Activated CD4-positive, alpha-beta T cell treated with anti-CD3 and anti-CD28 coated beads, Interleukin-2, amount 10 ng/mL, durations not matched to agents 7 days and 5 days (primary cell): Measurements from ENCODE around the gene NRARP. TPM values are rescaled to one million over a fixed set of nuclear protein-coding genes. Genes with fewer than 3 reads are reported as not detected.
"Not testable (repeated sequence)": the region's sequence is repeated elsewhere in the genome, so short reads cannot be mapped to it uniquely, and the experiment has no call there.

Experiments
- CTCF ChIA-PET: fragments of 350-600 bp; sonication (Branson Sonifier 250); formaldehyde crosslinking; loops from one replicate; lab custom pipeline; 2021; ENCODE audit warnings: antibody characterized with exemption; lab: Charles Lee
- POLR2A ChIA-PET: fragments of 350-600 bp; sonication (Branson Sonifier 250); formaldehyde crosslinking; loops from one replicate; lab custom pipeline; 2021; ENCODE audit warnings: antibody characterized with exemption; lab: Charles Lee
- DNase-seq: peaks from one replicate; pipeline ENCODE4 v3.0.0-alpha.2; 2020
- H3K27ac Mint-ChIP-seq: one replicate; pipeline ENCODE4 v1.8.0; 2021; ENCODE audit warnings: mild to moderate bottlenecking, moderate library complexity, mixed read lengths
- H3K27me3 Mint-ChIP-seq: one replicate; pipeline ENCODE4 v1.8.0; 2021; ENCODE audit warnings: mixed read lengths
- H3K36me3 Mint-ChIP-seq: one replicate; pipeline ENCODE4 v1.8.0; 2021; ENCODE audit warnings: low read depth, mixed read lengths
- H3K4me1 Mint-ChIP-seq: one replicate; pipeline ENCODE4 v1.8.0; 2021; ENCODE audit warnings: mixed read lengths
- H3K4me3 Mint-ChIP-seq: one replicate; pipeline ENCODE4 v1.8.0; 2021; ENCODE audit warnings: mild to moderate bottlenecking, moderate library complexity, mixed read lengths
- H3K9me3 Mint-ChIP-seq: one replicate; pipeline ENCODE4 v1.8.0; 2021; ENCODE audit warnings: mixed read lengths
- total RNA-seq, 2 experiments: library from RNA; stranded (reverse); gene quantifications; one replicate each; pipeline ENCODE4 v1.2.3, GENCODE V29; 2021

The NRARP gene
- total RNA-seq, 2 experiments from 2014 or later = 0.32 to 0.44 TPM

GRCh38 chr9:137262909-137263285, 39.2 kb downstream of the NRARP start:
- Mint-ChIP-seq H3K9me3 (no peaks in the 10 kb centered on the region), H3K4me1 (peaks cover 8% of the 10 kb centered on the region), H3K27ac (no peak overlapping the region), H3K4me3 (no peak overlapping the region), H3K36me3 (peaks cover 18% of the 10 kb centered on the region), H3K27me3 (no peaks in the 10 kb centered on the region)
- DNase-seq = no peak
- ChIA-PET CTCF (no interaction called here), POLR2A (no interaction called here)

GRCh38 chr9:137262173-137262908, 39.7 kb downstream of the NRARP start:
- POLR2A ChIA-PET, CTCF ChIA-PET: not testable (repeated sequence)
- peaks cover 16% of the 10 kb centered on the region for H3K36me3 Mint-ChIP-seq

DNA sequence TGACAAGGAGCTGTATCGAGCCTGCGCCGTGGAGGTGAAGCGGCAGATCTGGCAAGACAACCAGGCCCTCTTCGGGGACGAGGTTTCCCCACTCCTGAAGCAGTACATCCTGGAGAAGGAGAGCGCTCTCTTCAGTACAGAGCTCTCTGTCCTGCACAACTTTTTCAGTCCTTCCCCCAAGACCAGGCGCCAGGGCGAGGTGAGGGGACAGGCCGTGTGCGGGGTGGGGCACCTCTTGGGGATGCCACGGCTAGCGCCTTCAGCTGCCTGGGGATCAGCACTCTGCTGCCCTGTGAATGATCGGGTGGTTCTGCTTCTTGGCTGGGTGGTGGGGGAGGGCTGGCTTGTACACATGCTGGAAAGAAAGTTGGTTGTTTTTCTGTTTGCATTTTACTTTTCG, 45.2 kb downstream of the NRARP start:
- Mint-ChIP-seq H3K27me3 (no peaks in the 10 kb centered on the region), H3K4me1 (peaks cover 20% of the 10 kb centered on the region), H3K36me3 (peaks cover 14% of the 10 kb centered on the region), H3K9me3 (no peaks in the 10 kb centered on the region), H3K4me3 (peak overlapping the region; percentile 90), H3K27ac (no peak overlapping the region)
- no peak for DNase-seq
- CTCF ChIA-PET = interaction anchor here (0.8 to 1.5 kb wide), 6 partner anchors 8 to 170 kb away, joined by 3 to 5 read pairs (median 4); partner anchors contain the start of gene MAN1B1
- POLR2A ChIA-PET = interaction anchor here (0.9 kb wide), 1 partner anchor 16 kb away, joined by 3 read pairs; the partner anchor contains the start of gene TUBB4B

More at GRCh38 chr9:137262173-137262908, 39.7 kb downstream of the NRARP start:
- not testable (repeated sequence) for H3K9me3 Mint-ChIP-seq, DNase-seq, H3K4me3 Mint-ChIP-seq, H3K27ac Mint-ChIP-seq, H3K27me3 Mint-ChIP-seq, H3K4me1 Mint-ChIP-seq

GRCh38 chr9:137256362-137256761, 45.7 kb downstream of the NRARP start:
- Mint-ChIP-seq H3K4me3 (peak overlapping the region; percentile 90), H3K36me3 (peaks cover 10% of the 10 kb centered on the region), H3K27ac (no peak overlapping the region), H3K4me1 (peaks cover 18% of the 10 kb centered on the region), H3K9me3 (no peaks in the 10 kb centered on the region), H3K27me3 (no peaks in the 10 kb centered on the region)
- ChIA-PET CTCF (interaction anchor here (0.8 to 2.0 kb wide), 8 partner anchors 8 to 213 kb away, joined by 3 to 5 read pairs (median 4); partner anchors contain the start of gene MAN1B1), POLR2A (interaction anchor here (0.9 kb wide), 1 partner anchor 15 kb away, joined by 3 read pairs; the partner anchor contains the start of gene TUBB4B)
- no peak for DNase-seq

GRCh38 chr9:137255448-137256114, 46.5 kb downstream of the NRARP start:
- ChIA-PET CTCF (interaction anchor here (0.8 to 2.7 kb wide), 13 partner anchors 9 to 214 kb away, joined by 3 to 20 read pairs (median 4); partner anchors contain the start of genes NRARP and TUBB4B), POLR2A (interaction anchor here (0.9 to 1.4 kb wide), 3 partner anchors 13 to 15 kb away, joined by 3 to 6 read pairs (median 4); partner anchors contain the start of gene TUBB4B)
- H3K9me3 Mint-ChIP-seq = no peaks in the 10 kb centered on the region
- peak; percentile 48 for DNase-seq
- peaks cover 10% of the 10 kb centered on the region for H3K36me3 Mint-ChIP-seq
- peak overlapping the region; percentile 87 for H3K27ac Mint-ChIP-seq
- no peaks in the 10 kb centered on the region for H3K27me3 Mint-ChIP-seq
- H3K4me1 Mint-ChIP-seq = peaks cover 18% of the 10 kb centered on the region
- peak overlapping the region; percentile 90 for H3K4me3 Mint-ChIP-seq

GRCh38 chr9:137254624-137255447, 47.2 kb downstream of the NRARP start, which contains the start of gene NELFB:
Gene NELFB (plus strand): TSS chr9:137255327.
- Mint-ChIP-seq H3K27ac (peak within 1 kb of the TSS; percentile 87), H3K27me3 (no peaks in the 10 kb centered on the region), H3K9me3 (no peaks in the 10 kb centered on the region), H3K4me3 (peak within 1 kb of the TSS; percentile 90), H3K4me1 (peaks cover 18% of the 10 kb centered on the region), H3K36me3 (peaks cover 10% of the 10 kb centered on the region)
- POLR2A ChIA-PET = interaction anchor here (1.0 to 1.4 kb wide), 2 partner anchors 13 to 14 kb away, joined by 4 to 6 read pairs; partner anchors contain the start of gene TUBB4B
- CTCF ChIA-PET = interaction anchor here (0.8 to 2.7 kb wide), 9 partner anchors 11 to 184 kb away, joined by 3 to 20 read pairs (median 4); partner anchors contain the start of genes NRARP, SAPCD2 and TUBB4B
- peak; percentile 93 for DNase-seq

DNA sequence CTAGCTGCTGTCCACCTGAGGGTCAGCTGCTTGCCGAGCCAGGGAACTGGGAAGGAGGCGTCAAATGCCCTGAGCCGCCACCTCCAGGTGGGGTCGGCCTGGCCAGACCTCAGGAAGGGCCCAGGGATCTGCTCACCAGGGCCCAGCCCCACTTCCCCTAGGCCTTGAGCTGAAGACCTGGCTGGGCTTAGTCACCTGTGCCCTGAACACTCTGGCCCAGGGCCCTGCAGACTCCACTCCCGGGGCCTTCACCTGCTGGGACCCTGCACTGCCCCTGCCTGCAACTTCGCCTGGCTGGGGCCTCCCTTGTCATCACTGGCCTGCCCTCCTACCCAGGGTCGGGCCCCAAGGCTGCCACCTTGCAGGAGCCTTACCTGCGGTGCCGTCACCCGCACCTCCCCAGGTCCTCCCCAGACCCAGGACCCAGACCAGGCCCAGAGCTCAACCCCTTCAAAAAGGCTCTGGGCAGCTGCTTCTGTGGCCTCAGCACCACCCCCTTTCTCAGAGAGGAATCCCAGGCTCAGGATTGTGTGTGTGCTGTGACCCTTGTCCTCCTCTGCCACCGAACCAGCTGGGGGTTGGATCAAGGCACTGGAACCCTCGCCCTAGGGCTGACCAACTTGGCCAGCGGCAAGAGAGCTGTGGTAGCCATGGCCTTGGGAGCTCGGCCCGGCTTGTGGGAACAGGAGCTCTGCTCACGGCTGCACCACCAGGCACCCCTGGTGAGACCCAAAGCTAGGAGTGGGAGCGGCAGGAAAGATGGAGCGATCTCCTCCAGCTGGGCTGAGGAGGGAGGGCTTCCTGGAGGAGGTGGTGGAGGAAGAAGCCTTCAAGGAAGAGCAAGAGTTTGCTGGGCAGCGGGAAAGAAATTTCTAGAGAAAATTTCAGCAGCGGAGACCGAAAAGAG, 48.1 kb downstream of the NRARP start:
- peak overlapping the region; percentile 81 for H3K27ac Mint-ChIP-seq
- ChIA-PET CTCF (interaction anchor here (0.9 to 2.7 kb wide), 8 partner anchors 10 to 183 kb away, joined by 3 to 20 read pairs (median 4); partner anchors contain the start of genes NRARP, SAPCD2 and TUBB4B), POLR2A (interaction anchor here (1.0 to 1.4 kb wide), 3 partner anchors 12 to 13 kb away, joined by 4 to 6 read pairs (median 5); partner anchors contain the start of gene TUBB4B)
- peaks cover 10% of the 10 kb centered on the region for H3K36me3 Mint-ChIP-seq
- peak overlapping the region; percentile 81 for H3K4me3 Mint-ChIP-seq
- no peak for DNase-seq
- no peaks in the 10 kb centered on the region for H3K27me3 Mint-ChIP-seq
- no peaks in the 10 kb centered on the region for H3K9me3 Mint-ChIP-seq
- H3K4me1 Mint-ChIP-seq = peaks cover 18% of the 10 kb centered on the region

DNA sequence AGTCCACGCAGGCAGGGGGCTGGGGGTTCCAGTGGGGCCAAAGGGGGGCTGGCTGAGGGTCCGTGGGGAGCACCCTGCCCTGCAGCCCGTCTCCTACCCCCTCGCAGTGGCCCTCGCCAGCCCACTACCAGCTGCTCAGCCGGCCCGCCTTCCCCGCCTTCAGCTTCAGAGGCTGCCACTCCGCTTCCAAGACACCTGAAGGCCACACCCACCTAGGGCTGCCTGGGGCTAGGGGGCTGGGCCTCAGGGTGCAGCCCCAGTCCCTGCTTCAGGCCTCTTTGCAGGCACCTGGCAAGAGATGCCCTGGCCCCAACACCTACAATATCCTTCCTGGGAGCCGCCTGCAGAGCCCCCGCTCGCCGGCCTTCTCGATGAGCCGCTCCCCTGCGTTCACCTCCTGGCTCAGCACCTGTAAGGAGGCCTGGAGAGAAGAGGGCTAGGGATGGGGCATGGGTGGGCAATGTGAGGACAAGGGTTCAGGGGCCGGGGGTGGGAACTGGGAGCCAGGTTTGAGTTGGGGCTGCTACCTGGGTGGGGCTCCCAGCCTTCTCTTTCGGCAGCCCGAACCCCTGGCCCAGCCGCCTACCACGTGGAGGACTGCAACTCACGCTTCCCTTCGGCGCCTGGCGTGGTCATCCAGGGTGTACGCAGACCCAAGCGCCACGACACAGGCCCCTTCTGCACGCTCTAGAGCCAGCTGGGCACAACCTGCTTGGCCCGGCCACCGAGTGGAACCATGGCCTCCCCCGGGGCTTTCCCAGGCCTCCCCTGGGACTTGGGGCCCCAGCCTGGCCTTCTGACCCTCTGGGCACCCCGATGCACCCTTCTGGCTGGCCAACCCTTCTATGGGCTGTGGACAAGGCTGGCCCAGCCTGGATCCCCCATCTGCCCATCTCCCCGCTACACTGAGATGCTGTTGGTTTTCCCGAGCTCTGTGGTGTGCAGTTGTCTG, 49.2 kb downstream of the NRARP start:
- CTCF ChIA-PET = interaction anchor here (2.2 to 2.7 kb wide), 2 partner anchors 9 to 13 kb away, joined by 19 to 20 read pairs; partner anchors contain the start of gene TUBB4B
- H3K4me3 Mint-ChIP-seq = no peak overlapping the region
- no peaks in the 10 kb centered on the region for H3K27me3 Mint-ChIP-seq
- POLR2A ChIA-PET = interaction anchor here (1.1 kb wide), 1 partner anchor 12 kb away, joined by 5 read pairs; the partner anchor contains the start of gene TUBB4B
- H3K27ac Mint-ChIP-seq = no peak overlapping the region
- DNase-seq = no peak
- H3K9me3 Mint-ChIP-seq = no peaks in the 10 kb centered on the region
- H3K4me1 Mint-ChIP-seq = peaks cover 18% of the 10 kb centered on the region
- H3K36me3 Mint-ChIP-seq = peaks cover 10% of the 10 kb centered on the region

DNA sequence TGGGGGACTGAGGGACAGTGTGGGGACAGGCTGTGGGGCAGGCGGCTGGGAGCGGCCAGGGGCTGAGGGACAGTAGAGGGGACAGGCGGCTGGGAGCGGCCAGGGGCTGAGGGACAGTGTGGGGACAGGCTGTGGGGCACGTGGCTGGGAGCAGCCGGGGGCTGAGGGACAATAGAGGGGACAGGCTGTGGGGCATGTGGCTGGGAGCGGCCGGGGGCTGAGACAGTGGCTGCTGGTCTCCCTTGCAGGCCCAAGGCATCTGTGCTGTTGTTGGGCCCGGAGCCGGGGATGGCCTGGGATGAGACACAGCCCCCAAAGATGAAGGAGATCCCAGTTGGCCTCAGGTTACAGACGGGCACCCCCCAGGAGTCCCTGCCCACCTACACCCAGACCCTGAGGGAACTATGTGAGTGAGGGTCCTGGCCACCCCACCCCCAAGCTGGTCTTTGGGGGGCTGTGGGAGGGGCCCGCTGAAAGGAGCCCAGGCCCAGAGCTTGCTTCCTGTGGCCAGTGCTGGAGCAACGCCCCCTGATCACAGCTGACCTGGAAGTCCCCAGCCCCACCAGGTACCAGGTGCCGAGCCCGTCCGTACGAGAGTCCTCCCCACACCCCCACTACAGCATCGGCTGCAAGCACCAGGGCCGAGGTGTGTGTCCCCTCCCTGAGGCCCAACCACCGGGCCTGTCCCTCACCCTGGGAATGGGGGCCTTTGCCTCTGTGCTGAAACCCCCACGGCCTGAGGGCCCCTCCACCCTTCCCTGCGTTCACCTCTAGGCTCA, 50.4 kb downstream of the NRARP start:
- H3K4me3 Mint-ChIP-seq = no peak overlapping the region
- H3K4me1 Mint-ChIP-seq = peaks cover 13% of the 10 kb centered on the region
- H3K27ac Mint-ChIP-seq = no peak overlapping the region
- H3K27me3 Mint-ChIP-seq = no peaks in the 10 kb centered on the region
- H3K36me3 Mint-ChIP-seq = peaks cover 5% of the 10 kb centered on the region
- POLR2A ChIA-PET = no interaction called here
- CTCF ChIA-PET = interaction anchor here (1.0 kb wide), 1 partner anchor 15 kb away, joined by 3 read pairs; no protein-coding TSS in a partner anchor
- H3K9me3 Mint-ChIP-seq = no peaks in the 10 kb centered on the region
- DNase-seq = no peak

GRCh38 chr9:137251194-137251461, 50.9 kb downstream of the NRARP start, which contains the start of gene STPG3:
Gene STPG3 (plus strand): TSS chr9:137251286. CDS start chr9:137251287, 1 bp downstream.
- no peak within 1 kb of the TSS for H3K27ac Mint-ChIP-seq
- H3K27me3 Mint-ChIP-seq = no peaks in the 10 kb centered on the region
- H3K9me3 Mint-ChIP-seq = no peaks in the 10 kb centered on the region
- CTCF ChIA-PET = no interaction called here
- DNase-seq = no peak
- H3K4me3 Mint-ChIP-seq = no peak within 1 kb of the TSS
- H3K36me3 Mint-ChIP-seq = peaks cover 3% of the 10 kb centered on the region
- POLR2A ChIA-PET = no interaction called here
- H3K4me1 Mint-ChIP-seq = peaks cover 7% of the 10 kb centered on the region
